Activated CD4-positive, alpha-beta T cell treated with anti-CD3 and anti-CD28 coated beads, Interleukin-2, amount 50 U/mL, for 16 hours (primary cell): ENCODE data around the gene MAGI1.
"Not testable (repeated sequence)": the region's sequence is repeated elsewhere in the genome, so short reads cannot be mapped to it uniquely, and the experiment has no call there.

Experiments
- DNase-seq: peaks from one replicate; pipeline ENCODE4 v3.0.0-alpha.2; 2020

MAGI1 gene

DNA sequence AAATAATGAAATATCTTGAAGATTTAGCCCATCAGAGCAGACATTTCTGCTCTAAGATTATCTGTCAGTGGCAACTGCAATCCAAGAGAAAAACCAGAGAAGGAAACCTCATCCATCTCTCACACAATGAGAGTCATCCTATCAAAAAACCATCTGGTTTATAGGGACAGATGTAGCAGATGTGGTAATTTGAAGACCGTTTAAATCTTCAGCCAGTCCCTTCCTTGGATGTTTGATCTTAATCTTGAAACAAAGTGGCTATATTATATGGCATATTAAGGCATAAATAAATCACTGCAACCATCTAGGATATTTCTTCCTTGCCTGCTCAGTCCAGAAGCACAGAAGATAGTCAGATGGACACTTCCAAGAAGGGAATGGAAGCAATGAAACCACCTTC is 305.3 kb downstream of the MAGI1 start:
- no peak for DNase-seq

DNA sequence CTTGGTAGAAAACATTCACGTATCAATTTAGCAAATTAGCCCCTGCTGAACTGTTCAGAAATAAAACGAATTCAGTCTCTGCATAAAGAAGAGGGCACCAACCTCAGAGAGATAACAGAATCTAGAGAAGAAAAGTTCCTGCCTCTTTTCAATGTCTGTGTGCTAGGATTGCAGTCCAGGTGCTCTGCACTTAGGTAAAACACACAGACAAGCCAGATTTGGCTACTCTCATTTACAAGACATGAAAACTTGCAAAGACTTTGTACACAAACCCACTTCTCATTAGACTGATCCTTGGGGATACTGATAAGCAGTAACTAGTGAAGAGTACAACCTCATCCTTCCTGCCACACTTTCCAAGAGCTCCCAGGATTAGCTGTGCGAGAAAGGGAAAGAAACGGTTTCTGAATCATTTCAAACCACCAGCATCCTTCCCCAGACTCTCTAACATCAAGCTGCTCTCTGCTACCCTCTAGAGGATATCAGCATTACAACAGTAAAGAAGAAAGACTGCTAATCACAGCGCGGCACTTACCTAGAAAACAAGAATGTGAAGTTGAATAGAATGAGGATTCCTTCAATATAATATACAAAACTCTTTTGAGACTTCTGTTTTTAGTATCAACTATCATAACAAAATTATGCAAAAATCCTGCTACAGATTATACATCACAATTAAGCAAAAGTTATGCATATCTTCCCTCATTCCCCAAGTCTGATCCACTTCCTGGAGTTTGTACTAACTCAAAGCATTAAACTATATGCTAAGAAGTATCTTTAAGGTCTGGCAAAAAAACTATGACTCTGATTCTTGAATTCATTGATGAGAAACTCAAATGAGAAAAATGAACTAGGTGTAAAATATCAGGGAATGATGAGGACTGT is 306.4 kb downstream of the MAGI1 start:
- peak; percentile 54 for DNase-seq

DNA sequence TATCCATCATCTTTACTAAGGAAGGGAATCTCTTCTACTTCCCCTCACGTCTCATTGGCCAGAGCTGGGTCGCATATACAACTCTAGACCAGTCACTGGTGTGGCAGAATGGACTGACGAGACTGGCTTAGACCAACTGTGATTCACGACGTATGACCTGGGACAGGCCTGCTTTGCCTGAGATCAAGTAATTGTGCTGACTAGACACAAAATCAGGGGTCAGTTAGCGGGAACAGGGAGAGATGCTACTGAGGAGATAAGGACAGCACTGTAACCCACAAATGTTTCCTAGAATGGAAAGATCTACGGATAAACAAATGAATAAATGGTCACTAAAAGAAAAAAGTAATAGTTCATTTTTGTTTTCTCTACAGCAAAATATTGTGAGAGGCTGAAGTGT is 308.3 kb downstream of the MAGI1 start:
- no peak for DNase-seq

DNA sequence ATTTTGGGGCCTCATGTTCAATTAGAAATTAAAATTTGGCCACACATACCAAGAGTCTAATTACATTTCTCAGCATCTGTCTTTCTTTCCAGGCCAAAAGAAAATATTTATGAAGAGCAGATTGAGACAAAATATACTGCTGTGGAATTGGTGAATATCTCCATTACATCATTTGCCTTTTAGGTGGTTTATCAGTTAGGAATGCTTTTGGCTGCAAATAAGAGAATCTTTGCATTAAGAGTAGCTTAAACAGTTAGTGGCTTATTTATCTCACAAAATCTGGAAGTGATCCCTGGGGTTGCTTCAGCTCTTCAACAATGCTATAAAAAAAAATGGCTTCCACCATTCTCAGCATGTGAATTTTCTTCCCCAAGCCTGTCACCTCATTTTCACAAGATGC is 308.7 kb downstream of the MAGI1 start:
- DNase-seq = no peak

DNA sequence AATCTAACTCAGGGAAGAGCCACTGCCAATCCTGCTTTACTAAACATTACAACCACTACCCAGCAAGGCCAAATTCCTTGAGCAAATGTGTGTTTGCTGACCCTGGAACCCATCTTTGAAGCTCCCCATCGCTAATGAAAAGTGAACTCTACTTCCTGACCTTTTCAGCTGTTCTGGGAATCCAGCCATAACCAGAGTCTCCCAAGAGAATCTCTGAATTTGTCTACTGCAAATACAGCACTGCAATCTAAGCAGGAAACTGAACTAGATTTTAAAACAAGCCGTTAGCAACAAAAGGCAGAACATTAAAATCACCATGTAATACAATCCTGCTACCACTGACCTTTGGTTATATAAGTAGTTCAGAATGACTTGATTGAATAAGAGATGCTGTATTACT is 309.2 kb downstream of the MAGI1 start:
- DNase-seq = no peak

DNA sequence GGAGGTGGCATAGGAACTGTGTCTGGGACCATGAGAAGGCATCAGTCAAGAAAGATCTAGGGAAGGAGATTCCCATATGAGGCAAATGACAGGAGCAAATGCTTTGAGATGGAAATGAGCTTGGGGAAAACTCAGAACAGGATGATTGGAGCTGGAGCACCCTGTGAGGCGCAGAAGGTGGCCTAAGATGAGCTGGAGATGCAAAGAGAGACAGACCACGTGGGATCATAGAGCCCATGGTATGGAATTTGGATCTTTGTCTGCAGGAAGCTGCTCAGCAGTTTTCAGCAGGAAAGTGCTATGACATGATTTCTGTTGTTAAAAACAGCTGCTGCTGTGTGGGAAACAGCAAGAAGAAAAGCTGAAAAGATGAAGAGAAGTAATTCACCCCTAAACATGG is 310.6 kb downstream of the MAGI1 start:
- DNase-seq = no peak

DNA sequence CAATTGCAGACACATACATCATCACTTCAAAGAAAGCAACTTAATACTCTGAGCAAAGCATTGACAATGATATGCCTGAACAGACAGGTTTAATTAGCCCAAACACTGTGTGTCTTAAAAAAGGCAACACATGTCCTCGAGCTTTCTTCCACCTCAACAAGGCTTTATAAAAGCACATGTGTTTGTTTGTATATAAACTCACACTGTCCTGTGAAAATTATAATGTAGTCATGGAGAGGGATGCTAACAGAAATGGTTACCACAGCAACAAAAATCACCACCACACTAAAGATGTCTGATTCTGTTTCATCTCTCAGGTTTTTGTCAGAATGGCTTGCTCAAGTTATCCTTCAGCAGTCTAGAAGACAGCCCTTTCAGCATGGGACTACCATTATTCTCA is 314.7 kb downstream of the MAGI1 start:
- DNase-seq = no peak

DNA sequence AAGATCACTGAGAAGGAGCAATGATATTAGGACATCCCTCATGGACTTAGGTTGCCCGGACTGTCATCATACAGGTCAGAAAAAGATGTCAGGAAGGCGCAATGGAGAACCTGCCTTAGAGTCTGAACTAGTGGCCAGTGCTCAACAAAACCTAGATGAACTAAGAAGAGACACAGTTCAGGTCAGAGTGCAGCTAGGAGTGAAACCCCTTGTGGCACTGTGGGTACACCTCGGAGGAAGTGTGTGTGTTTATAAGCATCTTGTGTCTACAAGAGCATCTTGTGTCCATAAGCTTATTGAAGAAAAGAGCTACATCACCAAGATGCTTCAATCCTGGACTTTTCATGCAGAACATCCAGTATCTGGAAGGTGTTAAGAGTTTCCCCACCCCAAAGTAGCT is 315.7 kb downstream of the MAGI1 start:
- no peak for DNase-seq

DNA sequence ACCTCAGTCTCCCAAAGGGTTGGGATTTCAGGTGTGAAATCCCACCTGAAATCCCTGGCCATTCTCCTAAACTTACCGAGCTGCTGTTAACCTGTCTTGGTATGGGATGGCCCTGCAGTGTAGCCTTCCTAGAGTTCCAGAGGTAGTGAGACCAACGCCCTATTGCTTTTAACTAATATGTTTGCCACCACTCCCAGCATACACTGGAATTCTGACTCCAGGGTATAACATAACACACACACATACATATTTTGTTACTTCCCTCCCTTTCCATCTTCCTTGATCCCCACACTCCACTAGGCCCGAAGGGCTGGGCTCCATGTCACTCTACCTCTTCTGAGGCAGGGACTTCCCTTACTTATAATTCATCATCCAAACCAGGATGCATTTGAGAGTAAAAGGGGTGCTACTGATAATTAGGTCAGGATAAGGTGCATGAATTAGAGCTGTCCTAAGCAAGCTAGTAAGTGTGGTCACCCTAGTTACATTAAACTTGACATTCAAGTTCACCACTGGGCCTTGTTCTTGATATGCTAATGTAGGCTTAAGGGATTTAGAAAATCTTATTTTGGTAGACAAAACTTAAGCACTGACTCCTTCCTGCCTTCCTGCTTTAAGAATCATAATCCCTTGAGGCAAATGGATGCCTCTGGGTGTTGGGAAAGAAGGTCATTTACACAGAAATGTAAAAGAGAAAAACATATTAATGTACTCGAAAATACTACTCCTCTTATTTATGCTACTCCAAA is 317.6 kb downstream of the MAGI1 start:
- DNase-seq = no peak

DNA sequence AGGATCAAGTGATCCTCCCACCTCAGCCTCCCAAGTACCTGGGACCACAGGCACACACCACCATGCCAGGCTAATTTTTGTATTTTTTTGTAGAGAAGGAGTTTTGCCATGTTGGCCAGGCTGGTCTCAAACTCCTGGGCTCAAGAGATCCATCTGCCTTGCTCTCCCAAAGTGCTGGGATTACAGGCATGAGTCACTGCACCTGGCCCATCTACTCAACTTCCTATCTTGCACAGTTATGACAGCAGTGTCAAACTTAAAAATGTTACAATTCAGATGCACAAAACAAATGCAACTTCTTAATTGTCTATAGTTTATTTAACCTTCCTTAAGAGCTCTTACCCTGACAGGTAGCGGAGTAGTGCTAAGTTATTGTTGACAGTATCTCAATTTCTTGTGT is 319.1 kb downstream of the MAGI1 start:
- not testable (repeated sequence) for DNase-seq

DNA sequence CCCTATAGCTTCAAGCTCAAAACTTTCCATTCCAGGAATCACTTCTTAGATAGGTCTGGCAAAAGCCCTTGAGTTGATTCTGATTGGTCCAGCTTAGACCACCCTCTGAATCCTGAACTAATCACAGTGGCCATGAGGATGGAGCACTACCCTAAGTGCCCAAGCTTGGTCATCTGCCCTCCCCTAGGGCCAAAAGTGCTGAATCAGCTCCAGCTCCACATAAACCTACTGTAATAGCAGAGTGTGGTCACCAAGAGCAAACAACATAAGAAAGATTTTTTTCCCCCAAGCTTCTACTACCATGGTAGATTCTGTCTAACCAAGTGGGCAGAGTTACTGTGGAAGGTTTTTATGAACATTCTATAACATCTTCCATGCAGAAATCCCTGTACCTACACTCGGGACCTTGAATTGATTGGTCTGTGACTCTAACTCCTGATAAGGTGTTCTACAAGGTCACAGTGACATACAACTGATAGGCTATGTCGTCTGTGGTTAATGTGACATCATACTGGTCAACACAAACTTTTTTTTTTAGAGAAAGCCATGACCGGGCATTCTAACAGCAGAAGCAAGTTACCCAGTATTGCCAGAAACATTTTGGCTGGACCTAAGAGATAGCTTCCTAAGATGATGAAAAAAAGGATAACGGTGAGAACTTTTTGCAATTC is 320.9 kb downstream of the MAGI1 start:
- no peak for DNase-seq

DNA sequence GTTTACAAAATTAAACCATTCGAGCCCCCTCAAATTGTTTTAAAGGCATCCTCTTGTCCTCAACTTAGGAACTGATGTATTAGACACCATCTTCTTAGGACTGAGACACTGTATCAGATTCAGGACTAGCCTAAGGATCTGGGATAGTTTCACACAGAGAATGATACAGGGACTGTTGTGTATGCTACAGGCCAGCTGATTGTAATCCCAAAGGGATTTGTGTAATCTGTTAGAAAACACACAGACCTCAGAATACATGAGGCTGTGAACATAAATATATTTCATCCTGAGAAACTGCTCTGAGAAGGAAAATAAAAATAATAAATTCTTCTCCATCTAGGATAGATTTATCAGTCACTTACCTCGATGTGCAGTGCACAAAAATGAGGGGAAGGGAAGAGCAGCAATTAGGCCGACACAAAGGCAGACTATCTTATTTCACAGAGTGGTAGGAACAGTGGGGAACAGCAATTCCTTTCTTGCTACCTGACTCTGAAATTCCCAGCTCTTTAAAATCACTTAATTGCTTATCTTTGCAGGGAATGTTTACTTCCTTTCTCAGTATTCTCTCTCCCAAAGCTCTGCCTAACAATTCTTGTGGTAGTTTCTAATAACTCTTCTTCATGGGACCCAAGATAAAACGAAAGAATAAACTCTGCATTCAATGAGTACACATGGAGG is 322.5 kb downstream of the MAGI1 start:
- no peak for DNase-seq

DNA sequence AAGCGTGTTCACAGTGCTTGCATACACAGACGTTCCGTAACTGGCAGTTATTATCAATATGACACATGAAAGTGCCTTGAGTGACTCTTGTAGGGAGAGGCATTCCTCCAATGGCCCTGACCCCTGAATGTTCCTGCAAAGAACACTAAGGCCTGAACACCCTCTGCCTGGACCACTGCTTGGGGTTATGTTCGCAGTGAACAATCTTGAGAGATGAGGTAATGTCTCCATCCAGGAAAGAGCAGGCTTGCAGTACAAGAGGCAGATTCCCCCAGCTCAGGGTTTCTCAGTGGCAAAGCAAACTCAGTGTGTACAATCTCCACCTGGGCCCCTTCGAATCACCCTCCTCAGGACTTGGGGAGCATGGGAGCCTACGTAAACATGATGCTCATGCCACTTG is 324.6 kb downstream of the MAGI1 start:
- DNase-seq = no peak

DNA sequence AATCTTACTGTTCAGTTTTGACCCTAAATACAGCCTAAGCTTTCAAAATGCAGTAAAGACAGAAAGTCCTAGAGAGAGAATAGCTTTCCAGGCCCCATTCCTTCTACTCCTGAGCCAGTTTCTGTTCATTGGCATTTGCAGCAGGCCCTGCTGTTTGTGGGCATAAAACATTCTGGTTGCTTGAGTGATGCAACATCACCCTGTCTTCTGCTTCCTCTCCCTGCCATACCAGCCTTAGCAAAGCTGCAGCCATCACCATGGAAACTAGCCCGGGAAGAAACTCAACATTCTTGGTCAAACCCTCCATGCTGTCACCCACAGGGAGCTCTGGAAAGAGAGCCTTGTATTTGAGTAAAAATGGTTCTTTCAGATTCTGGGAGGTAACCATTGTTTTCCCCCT is 325.7 kb downstream of the MAGI1 start:
- DNase-seq = no peak

DNA sequence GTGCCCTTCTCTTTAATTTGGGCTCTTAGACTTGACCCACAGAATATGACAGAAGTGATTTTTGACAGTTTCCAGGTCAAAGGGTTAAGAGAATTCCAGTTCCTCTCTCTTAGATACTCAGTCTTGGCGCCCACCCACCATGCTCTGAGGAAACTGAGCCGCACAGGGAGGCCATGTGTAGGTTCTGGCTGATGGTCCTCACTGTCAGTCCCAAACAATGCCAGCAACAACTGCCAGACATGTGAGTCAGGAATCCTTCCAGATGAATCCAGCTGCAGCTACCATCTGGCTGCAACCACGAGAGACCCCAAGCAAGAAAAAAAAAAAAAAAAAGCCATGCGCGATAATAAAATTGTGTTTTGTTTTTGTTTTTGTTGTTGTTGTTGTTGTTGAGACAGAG is 326.6 kb downstream of the MAGI1 start:
- no peak for DNase-seq

DNA sequence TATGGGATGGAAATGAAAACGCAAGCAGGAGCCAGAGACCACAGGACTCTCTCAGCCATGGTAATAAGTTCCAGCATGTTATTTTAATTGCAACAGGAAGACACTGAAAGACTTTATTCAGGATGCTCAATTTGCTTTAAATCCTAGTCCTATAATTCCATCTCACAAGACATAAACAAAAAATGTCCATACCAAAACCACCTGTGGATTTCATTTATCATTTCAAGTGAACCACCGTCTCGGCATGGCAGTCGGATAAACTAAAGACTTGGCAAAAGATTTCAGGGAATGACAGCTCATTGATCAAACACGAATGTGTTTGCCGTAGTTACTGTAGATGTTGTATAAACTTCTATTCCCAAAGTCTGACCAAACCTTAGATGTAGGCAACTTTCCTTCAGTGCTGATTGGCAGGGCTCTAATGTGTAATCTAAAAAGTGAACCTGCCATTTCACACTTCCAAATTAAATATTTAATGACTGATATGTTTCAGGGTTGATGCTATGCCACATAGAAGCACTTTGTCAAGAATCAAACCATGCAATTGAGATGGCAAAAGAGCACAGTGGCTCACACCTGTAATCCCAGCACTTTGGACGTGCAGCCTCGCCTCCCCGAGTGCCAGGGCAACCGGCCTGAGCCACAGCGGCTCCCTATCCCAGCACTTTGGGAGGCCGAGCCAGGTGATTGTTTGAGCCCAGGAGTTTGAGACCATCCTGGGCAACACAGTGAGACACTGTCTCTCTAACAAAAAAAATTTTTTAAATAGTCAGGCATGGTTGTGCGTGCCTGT is 331.7 kb downstream of the MAGI1 start:
- DNase-seq = no peak

DNA sequence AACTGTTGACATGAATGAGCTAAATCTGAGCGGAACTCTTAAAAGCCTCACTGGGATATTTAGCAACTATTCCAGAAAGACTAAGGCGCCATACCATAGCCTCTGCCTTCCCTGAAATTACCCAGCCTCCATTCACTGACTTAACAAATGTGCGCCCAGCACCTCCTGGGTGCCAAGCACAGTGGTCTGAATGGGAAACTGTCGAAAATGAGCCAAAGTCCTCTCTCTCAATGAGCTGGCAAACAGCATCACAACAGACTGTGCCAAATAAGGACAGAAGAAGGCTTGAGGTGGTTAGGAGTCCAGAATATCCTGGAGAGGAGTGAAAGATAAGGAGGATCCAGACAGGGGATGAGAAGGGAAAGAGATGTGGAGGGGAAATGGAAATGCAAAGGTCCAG is 332.4 kb downstream of the MAGI1 start:
- DNase-seq = no peak

DNA sequence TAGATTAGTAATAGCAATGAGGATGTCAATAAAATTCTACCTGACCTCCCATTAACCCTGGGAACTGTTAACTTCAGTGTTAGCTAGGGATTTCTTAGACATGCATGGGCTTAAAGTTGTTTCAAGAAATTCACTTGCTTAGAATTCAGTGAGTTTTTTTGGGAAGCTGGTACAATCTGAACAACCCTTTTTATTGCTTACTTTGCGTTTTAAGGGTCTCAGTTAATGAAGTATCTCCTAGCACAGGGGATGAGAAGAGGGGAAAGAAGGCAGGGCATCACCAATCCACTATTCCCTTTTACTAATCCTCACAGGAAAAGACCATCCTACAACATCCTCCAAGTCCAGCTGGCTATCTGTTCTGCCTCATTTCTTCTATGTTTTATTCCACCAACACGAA is 334.9 kb downstream of the MAGI1 start:
- no peak for DNase-seq

DNA sequence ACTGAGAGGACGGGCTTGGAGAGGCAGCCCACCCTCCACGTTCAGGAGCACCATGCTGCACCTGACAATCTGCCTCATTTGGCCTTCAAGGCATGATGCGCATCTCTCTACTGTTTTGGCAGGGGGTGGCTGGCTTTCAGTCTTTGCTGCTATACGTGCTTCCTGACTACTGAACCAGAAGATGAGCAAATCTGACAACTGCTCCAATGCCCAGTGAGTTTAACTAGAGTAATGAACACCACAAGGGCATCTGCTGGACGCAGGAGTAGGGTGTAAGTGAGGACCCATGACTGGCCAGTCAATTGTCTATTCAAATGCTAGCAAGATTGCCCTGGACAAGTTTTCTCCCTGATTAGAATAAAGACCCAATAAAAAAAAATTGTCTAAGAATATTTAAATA is 335.7 kb downstream of the MAGI1 start:
- DNase-seq = no peak

DNA sequence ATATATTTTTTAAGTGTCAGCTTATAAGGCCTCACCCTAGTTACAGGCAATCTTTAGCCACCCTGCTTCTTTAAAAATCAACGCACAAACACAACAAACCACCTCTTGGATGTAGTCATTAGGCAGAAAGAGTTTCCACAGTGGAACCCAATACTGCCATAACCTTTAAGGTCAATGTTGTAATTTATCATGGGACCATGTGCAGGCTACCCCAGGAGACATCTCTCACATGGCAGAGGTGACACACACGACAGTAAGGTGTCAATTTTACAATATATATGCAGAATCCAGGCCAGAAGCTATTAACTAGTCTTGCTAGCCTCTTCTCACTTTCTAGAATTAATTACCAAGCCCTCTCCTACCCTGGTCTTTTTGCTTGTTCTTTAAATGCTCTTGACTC is 336.5 kb downstream of the MAGI1 start:
- no peak for DNase-seq

DNA sequence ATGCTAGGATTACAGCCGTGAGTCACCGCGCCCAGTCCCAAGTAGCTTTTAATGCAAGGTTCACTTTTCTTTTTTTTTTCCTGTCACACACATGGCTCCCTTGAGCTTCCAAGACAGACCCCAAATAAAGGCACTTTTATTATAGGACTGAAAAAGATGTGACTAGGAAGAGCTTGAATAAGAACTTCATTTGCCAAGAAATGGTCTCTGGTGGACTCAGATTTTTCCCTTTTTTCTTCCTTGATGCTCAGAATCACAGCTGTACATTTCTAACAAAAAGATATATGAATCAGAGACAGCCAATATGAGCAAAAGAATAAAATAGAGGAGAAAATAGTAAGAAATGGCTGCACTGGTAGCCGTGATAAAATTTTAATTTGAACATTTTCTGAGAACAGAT is 337.2 kb downstream of the MAGI1 start:
- DNase-seq = no peak

DNA sequence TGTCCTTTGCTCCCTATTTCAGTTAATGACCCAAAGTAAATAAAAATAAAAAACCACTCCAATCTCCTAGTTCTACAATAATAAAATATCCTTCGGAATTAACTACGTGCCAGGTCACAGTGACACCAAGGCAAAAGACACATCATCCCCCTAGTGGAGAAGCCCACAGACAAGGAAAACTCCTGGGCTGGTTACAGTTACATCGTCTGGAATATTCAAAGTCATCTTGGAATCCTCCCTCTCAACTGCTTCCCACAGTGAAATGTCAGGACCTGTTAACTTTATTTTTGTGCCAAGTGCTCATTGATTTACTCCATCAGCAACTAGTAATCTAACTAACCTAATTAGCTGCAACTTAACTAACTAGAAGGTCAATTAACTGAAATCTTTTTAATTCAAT is 349.3 kb downstream of the MAGI1 start:
- DNase-seq = no peak

DNA sequence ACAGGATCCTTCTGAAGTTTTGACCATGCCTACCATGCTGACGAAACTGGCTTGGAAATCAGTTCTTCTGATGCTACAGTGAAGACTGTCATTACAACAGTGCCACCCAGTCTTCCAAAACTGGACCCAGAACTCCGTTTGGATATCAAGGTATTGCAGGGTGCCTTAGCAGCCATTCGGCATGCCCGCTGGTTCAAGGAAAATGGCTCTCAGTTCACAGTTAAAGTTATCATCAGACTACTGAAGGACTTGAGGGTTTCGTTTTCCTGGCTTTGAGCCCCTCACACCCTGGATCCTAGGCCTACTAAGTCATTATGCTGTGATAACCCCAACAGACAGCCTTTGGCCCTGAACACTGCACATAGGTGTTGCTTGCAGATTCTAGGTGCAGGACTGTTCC is 351.0 kb downstream of the MAGI1 start:
- DNase-seq = no peak
